BLaER1 (cell line): ENCODE measurements around the gene SLC35F1.

Experiments
- H3K27ac ChIP-seq: shearing (Covaris generic); formaldehyde crosslinking; 2 replicates; pipeline ENCODE4 v1.8.1; 2022
- H3K27me3 ChIP-seq: shearing (Covaris generic); formaldehyde crosslinking; 2 replicates; pipeline ENCODE4 v1.8.1; 2022
- H3K36me3 ChIP-seq: shearing (Covaris generic); formaldehyde crosslinking; 2 replicates; pipeline ENCODE4 v1.8.1; 2022
- H3K4me1 ChIP-seq: shearing (Covaris generic); formaldehyde crosslinking; 2 replicates; pipeline ENCODE4 v1.8.1; 2022
- H3K4me2 ChIP-seq: shearing (Covaris generic); formaldehyde crosslinking; 2 replicates; pipeline ENCODE4 v1.8.1; 2022
- H3K4me3 ChIP-seq: shearing (Covaris generic); formaldehyde crosslinking; 2 replicates; pipeline ENCODE4 v1.8.1; 2022
- H3K9ac ChIP-seq: shearing (Covaris generic); formaldehyde crosslinking; 2 replicates; pipeline ENCODE4 v1.8.1; 2022
- H3K9me3 ChIP-seq: shearing (Covaris generic); formaldehyde crosslinking; 2 replicates; pipeline ENCODE4 v1.8.1; 2022
- H4K20me1 ChIP-seq: shearing (Covaris generic); formaldehyde crosslinking; 2 replicates; pipeline ENCODE4 v1.8.1; 2022
- Cebpa-rat ChIP-seq: shearing (Covaris generic); IDR thresholded peaks from 2 replicates; pipeline ENCODE4 v1.8.1; 2022

Gene SLC35F1

DNA sequence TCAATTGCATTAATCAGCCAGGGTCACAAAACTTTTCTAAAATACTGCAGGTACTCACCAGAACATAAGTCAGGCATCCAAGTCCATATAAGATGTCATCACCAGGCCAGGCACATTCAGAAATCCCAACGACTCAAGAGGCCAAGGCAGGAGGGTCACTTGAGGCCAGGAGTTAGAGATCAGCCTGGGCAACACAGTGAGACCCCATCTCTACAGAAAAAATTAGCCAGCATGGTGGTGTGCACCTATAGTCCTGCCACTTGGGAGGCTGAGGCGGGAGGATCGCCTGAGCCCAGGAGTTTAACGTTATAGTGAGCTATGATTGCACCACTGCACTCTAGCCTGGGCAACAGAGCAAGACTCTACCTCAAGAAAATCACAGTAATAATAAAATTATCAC, 362.6 kb downstream of the SLC35F1 start:
- H3K9ac ChIP-seq: no peak overlapping the region
- no peaks in the 10 kb centered on the region for H3K4me1 ChIP-seq
- H3K9me3 ChIP-seq: peaks cover 4% of the 10 kb centered on the region; the same call in 1 of the 2 replicates
- H3K36me3 ChIP-seq: no peaks in the 10 kb centered on the region
- no peak overlapping the region for H3K27ac ChIP-seq
- no peak overlapping the region for H3K4me3 ChIP-seq
- H4K20me1 ChIP-seq: no peaks in the 10 kb centered on the region
- no peak overlapping the region for H3K4me2 ChIP-seq
- no peaks in the 10 kb centered on the region for H3K27me3 ChIP-seq
- TF ChIP-seq Cebpa-rat: no peak

DNA sequence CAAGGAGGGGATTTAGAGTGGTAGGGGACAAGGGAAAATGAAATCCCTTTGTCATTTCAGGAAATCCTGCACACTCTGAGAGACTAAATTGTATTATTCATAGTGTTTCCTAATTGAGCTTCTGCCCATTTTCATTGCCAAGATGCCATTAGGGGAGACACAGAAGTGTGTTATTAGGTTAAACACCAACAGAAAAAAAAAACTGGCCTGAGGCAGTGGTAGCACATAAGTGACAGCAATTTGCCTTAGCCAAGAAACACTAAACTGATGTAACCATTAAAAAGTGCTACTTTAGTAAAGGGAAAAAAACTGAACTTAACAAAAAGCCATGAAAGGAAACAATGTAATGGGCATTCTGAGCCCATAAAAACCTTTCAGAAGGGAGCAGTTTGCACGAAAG, 370.6 kb downstream of the SLC35F1 start:
- TF ChIP-seq Cebpa-rat: no peak
- H3K36me3 ChIP-seq: no peaks in the 10 kb centered on the region
- H3K9me3 ChIP-seq: no peaks in the 10 kb centered on the region
- H3K4me1 ChIP-seq: 0 out of 2 replicates have a peak, but pooled peaks cover 4% of the 10 kb centered on the region
- no peak overlapping the region for H3K9ac ChIP-seq
- no peak overlapping the region for H3K4me3 ChIP-seq
- no peak overlapping the region for H3K4me2 ChIP-seq
- no peaks in the 10 kb centered on the region for H4K20me1 ChIP-seq
- no peaks in the 10 kb centered on the region for H3K27me3 ChIP-seq
- no peak overlapping the region for H3K27ac ChIP-seq

GRCh38 chr6:118280210-118280609, 373.1 kb downstream of the SLC35F1 start:
- Histone ChIP-seq H3K27ac (no peak overlapping the region), H4K20me1 (no peaks in the 10 kb centered on the region), H3K4me3 (no peak overlapping the region), H3K4me1 (0 out of 2 replicates have a peak, but pooled peaks cover 4% of the 10 kb centered on the region), H3K4me2 (no peak overlapping the region), H3K9me3 (no peaks in the 10 kb centered on the region), H3K9ac (no peak overlapping the region), H3K36me3 (no peaks in the 10 kb centered on the region), H3K27me3 (no peaks in the 10 kb centered on the region)
- no peak for TF ChIP-seq Cebpa-rat

- H3K4me3 ChIP-seq: no peak overlapping the region
- no peaks in the 10 kb centered on the region for H3K9me3 ChIP-seq
Measured at GRCh38 chr6:118281291-118281690, 374.2 kb downstream of the SLC35F1 start.

DNA sequence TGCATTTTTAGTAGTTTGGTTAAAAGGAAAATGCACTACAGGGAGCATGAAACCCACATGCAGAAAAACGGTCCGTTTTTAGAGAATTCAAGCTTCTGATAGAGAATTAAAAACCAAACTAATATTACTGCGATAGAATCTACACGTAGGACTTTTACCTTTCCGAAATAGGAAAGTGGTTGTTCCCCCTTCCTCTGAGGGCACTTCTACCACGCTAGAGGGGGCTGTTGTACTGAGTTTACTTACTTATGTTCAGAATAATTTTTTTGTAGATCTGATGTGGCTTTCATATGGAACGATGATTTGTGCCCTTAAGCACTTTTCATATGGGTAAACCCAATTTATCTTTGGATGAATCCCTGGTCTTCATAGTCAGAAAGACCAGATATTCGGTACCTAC, 376.7 kb downstream of the SLC35F1 start:
- H4K20me1 ChIP-seq: no peaks in the 10 kb centered on the region
- H3K9ac ChIP-seq: no peak overlapping the region
- no peaks in the 10 kb centered on the region for H3K27me3 ChIP-seq
- H3K4me2 ChIP-seq: no peak overlapping the region
- no peak for TF ChIP-seq Cebpa-rat
- H3K27ac ChIP-seq: no peak overlapping the region
- no peak overlapping the region for H3K4me3 ChIP-seq
- H3K36me3 ChIP-seq: no peaks in the 10 kb centered on the region
- 0 out of 2 replicates have a peak, but pooled peaks cover 4% of the 10 kb centered on the region for H3K4me1 ChIP-seq
- H3K9me3 ChIP-seq: no peaks in the 10 kb centered on the region

More at GRCh38 chr6:118281291-118281690, 374.2 kb downstream of the SLC35F1 start:
- no peaks in the 10 kb centered on the region for H3K27me3 ChIP-seq
- no peak overlapping the region for H3K9ac ChIP-seq
- no peaks in the 10 kb centered on the region for H3K36me3 ChIP-seq
- no peak overlapping the region for H3K4me2 ChIP-seq
- no peak for TF ChIP-seq Cebpa-rat
- 0 out of 2 replicates have a peak, but pooled peaks cover 4% of the 10 kb centered on the region for H3K4me1 ChIP-seq
- H3K27ac ChIP-seq: no peak overlapping the region
- H4K20me1 ChIP-seq: no peaks in the 10 kb centered on the region

DNA sequence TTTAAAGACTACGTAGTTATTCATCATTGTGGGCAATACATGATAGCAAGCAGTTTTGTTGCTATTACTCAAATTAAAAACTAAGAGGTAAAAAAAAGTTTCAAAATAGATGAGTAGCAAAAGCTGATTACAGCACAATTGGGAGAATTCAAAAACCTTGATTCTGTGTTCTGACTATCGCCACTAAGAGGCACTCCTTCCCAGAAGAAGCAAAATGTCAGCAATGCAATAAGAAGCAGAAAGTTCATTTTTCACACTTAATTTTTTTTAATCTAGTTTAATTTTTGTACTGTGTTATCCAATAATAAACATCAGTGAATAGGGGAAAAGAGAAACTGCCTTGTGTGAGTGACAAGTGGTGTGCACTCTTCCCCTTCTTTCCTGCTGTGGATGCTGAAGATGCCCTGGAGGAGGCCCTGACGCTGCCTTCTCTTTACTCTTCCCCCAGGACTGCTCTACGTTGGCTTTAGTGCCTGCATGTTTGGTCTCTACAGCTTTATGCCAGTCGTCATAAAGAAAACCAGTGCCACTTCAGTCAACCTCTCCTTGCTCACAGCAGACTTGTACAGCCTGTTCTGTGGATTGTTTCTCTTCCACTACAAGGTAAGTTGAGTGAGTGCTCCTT, 377.8 kb downstream of the SLC35F1 start:
- H3K9me3 ChIP-seq: no peaks in the 10 kb centered on the region
- TF ChIP-seq Cebpa-rat: no peak

DNA sequence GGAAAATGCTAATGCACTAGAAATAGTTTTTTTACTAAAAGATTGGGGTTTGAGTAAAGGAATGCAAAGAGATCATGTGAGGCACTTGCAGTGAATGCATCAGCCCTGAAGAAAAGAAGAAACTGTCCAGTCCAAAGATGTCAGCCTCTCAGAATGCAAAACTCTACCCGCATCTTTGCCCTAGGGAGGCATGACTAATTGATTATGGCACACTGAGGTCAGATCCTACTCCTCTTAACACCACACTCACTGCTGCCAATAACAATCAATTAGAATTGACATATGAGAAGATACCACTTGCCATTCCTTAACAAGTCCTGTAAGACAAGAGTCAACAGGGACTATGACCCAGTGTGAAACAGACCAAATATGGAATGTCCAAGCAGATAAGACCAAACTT, 378.7 kb downstream of the SLC35F1 start:
- no peaks in the 10 kb centered on the region for H3K27me3 ChIP-seq
- no peak for TF ChIP-seq Cebpa-rat
- no peaks in the 10 kb centered on the region for H3K9me3 ChIP-seq
- H3K36me3 ChIP-seq: no peaks in the 10 kb centered on the region
- no peak overlapping the region for H3K4me2 ChIP-seq
- H3K9ac ChIP-seq: no peak overlapping the region
- no peaks in the 10 kb centered on the region for H3K4me1 ChIP-seq
- H4K20me1 ChIP-seq: no peaks in the 10 kb centered on the region
- no peak overlapping the region for H3K27ac ChIP-seq
- no peak overlapping the region for H3K4me3 ChIP-seq

More for the DNA sequence above, 377.8 kb downstream of the SLC35F1 start:
- Histone ChIP-seq H4K20me1 (no peaks in the 10 kb centered on the region), H3K4me2 (no peak overlapping the region), H3K4me1 (0 out of 2 replicates have a peak, but pooled peaks cover 4% of the 10 kb centered on the region), H3K4me3 (no peak overlapping the region), H3K27ac (no peak overlapping the region), H3K27me3 (no peaks in the 10 kb centered on the region), H3K9ac (no peak overlapping the region), H3K36me3 (no peaks in the 10 kb centered on the region)

DNA sequence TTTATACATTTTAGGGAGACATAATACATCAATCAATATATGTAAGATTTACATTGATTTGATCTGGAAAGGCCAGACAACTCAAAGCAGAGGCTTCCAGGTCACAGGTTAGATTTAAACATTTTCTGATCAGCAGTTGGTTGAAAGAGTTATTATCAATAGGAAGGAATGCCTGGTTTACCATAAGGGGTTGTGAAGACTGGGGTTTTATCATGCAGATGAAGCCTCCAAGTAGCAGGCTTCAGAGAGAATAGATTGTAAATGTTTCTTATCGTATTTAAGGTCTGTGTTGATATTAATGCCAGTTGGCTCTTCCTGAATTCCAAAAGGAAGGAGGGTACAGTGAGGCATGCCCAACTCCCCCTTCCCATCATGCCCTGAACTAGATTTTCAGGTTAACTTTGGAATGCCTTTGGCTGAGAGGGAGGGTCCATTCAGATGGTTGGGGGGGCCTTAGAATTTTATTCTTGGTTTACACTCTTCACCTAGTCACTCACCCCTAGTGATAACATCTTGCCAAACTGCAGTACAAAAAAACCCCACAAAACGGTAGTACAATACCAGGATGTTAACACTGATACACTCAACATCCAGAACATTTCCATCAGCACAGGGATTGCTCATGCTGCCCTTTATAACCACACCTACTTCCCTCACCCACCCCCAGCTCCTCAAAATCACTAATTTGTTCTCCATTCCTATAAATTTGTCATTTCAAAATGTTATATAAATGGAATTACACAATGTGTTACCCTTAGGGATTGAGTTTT, 381.5 kb downstream of the SLC35F1 start:
- no peak for TF ChIP-seq Cebpa-rat

GRCh38 chr6:118292558-118292957, 385.5 kb downstream of the SLC35F1 start:
- H3K36me3 ChIP-seq: no peaks in the 10 kb centered on the region
- TF ChIP-seq Cebpa-rat: no peak
- peaks cover 10% of the 10 kb centered on the region for H3K4me1 ChIP-seq
- H3K27me3 ChIP-seq: no peaks in the 10 kb centered on the region
- H3K4me3 ChIP-seq: no peak overlapping the region
- peak overlapping the region; percentile 37 for H3K4me2 ChIP-seq
- no peaks in the 10 kb centered on the region for H4K20me1 ChIP-seq
- H3K27ac ChIP-seq: no peak overlapping the region
- no peaks in the 10 kb centered on the region for H3K9me3 ChIP-seq
- H3K9ac ChIP-seq: no peak overlapping the region

More for the DNA sequence above, 381.5 kb downstream of the SLC35F1 start:
- Histone ChIP-seq H4K20me1 (no peaks in the 10 kb centered on the region), H3K4me2 (no peak overlapping the region), H3K9me3 (no peaks in the 10 kb centered on the region), H3K4me1 (peaks cover 10% of the 10 kb centered on the region), H3K27ac (no peak overlapping the region), H3K36me3 (no peaks in the 10 kb centered on the region), H3K27me3 (no peaks in the 10 kb centered on the region), H3K9ac (no peak overlapping the region), H3K4me3 (no peak overlapping the region)

- H3K9ac ChIP-seq: no peak overlapping the region
- no peak overlapping the region for H3K27ac ChIP-seq
- H3K4me3 ChIP-seq: no peak overlapping the region
- no peak for TF ChIP-seq Cebpa-rat
- peaks cover 10% of the 10 kb centered on the region for H3K4me1 ChIP-seq
- no peaks in the 10 kb centered on the region for H3K27me3 ChIP-seq
- no peak overlapping the region for H3K4me2 ChIP-seq
- H3K9me3 ChIP-seq: no peaks in the 10 kb centered on the region
- no peaks in the 10 kb centered on the region for H3K36me3 ChIP-seq
- no peaks in the 10 kb centered on the region for H4K20me1 ChIP-seq
Measured at GRCh38 chr6:118294906-118295305, 387.8 kb downstream of the SLC35F1 start.
